T-helper 2 cell (primary cell): ENCODE results near the gene EFNA5.
"Not testable (repeated sequence)": the region's sequence is repeated elsewhere in the genome, so short reads cannot be mapped to it uniquely, and the experiment has no call there.

Experiments used
- DNase-seq, 5 experiments: peaks; one replicate each; pipeline versions ENCODE4 v3.0.0 to v3.0.0-alpha.2; 2012 to 2022

EFNA5 gene

GRCh38 chr5:107359033-107359915 lies 311.5 kb downstream of the EFNA5 start:
- DNase-seq, result no peak

- no peak for DNase-seq
Measured at GRCh38 chr5:107356891-107357290, 313.8 kb downstream of the EFNA5 start.

- DNase-seq, result no peak
Measured at GRCh38 chr5:107352576-107352975, 318.2 kb downstream of the EFNA5 start.

DNA sequence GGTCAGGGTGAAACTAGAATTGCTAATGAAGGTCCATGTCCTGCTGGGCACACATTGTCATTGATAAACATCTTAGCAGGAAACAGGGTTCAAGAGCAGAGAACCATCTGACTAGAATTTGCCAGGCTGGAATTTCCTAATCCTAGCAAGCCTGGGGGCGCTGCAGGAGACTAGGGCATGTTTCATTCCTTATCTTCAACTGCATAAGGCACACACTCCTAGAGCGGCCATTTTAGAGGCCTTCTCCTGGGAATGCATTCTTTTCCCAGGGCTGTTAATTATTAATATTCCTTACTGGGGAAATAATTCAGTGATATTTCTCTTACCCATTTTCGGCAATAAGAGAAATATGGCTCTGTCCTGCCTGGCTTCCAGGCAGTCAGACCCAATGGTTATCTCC lies 324.2 kb downstream of the EFNA5 start:
- not testable (repeated sequence) for DNase-seq

- DNase-seq, result no peak
Measured at GRCh38 chr5:107342371-107342770, 328.4 kb downstream of the EFNA5 start.

GRCh38 chr5:107341376-107342084 lies 329.2 kb downstream of the EFNA5 start:
- no peak for DNase-seq

- no peak for DNase-seq
Measured at GRCh38 chr5:107340631-107341030, 330.1 kb downstream of the EFNA5 start.

DNA sequence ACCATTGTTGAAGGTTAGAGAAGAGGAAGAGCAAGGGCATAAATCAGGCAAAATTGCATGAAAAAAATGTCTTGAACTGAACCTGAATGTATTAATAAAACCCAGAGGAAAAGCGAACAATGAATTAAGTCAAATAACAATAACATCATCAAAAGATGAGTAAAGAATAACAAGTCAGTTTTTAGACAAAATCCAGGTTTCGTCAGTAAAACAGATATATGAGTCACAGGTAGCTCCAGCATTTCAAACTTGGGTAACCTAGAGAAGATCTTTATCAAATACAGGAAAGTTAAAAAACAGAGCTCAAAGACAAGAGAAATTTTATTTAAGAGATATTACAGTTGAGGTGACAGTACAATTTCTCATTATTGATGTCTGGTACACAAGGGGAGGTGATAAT lies 332.4 kb downstream of the EFNA5 start:
- DNase-seq, result no peak

- no peak for DNase-seq
Measured at GRCh38 chr5:107337281-107337680, 333.5 kb downstream of the EFNA5 start.

GRCh38 chr5:107331882-107332281 lies 338.9 kb downstream of the EFNA5 start:
- no peak for DNase-seq

GRCh38 chr5:107331312-107331711 lies 339.4 kb downstream of the EFNA5 start:
- DNase-seq, result no peak

GRCh38 chr5:107330903-107331302 lies 339.8 kb downstream of the EFNA5 start:
- no peak for DNase-seq

DNA sequence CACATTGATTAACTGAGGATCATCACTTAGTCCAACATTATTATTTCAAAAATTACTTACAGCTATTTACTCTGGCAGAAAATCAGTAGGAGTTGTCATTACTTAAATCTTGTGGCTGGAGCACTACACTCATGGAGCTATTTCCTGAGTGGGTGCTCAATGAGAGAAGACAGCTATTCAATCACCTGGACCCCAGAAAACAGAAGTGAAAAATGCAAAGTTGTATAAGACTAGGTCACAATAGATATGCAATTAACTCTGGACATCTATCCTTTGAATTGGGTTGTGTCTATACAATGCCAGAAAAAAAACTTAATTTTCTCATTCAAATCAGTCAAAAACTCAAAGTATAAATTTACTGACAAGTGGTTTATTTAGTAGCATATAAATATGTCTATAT lies 340.9 kb downstream of the EFNA5 start:
- no peak for DNase-seq
